Esophagus squamous epithelium (tissue), 4 donors: Measurements from ENCODE around the gene HIF1AN.

Source experiments
- POLR2A ChIP-seq, 4 donors: fragments of 450-650 bp; IDR thresholded peaks; one replicate each; pipeline ENCODE4 v1.6.1; 2017; ENCODE audit warnings: antibody characterized with exemption in 4 of 4, mild to moderate bottlenecking in 4 of 4, moderate library complexity in 3 of 4
- TF ChIP-seq, protein P1 (sequence below), 6 experiments: fragments of 450-650 bp in 4 of 6; fragments of 200-600 bp in 2 of 6; sonication (generic) in 2 of 6; IDR thresholded peaks; one replicate each; pipeline ENCODE4 v1.5.1; 2016 to 2019; ENCODE audit warnings: antibody characterized with exemption in 6 of 6, mild to moderate bottlenecking in 4 of 6, moderate library complexity in 4 of 6

- TF ChIP-seq, protein P1, sequence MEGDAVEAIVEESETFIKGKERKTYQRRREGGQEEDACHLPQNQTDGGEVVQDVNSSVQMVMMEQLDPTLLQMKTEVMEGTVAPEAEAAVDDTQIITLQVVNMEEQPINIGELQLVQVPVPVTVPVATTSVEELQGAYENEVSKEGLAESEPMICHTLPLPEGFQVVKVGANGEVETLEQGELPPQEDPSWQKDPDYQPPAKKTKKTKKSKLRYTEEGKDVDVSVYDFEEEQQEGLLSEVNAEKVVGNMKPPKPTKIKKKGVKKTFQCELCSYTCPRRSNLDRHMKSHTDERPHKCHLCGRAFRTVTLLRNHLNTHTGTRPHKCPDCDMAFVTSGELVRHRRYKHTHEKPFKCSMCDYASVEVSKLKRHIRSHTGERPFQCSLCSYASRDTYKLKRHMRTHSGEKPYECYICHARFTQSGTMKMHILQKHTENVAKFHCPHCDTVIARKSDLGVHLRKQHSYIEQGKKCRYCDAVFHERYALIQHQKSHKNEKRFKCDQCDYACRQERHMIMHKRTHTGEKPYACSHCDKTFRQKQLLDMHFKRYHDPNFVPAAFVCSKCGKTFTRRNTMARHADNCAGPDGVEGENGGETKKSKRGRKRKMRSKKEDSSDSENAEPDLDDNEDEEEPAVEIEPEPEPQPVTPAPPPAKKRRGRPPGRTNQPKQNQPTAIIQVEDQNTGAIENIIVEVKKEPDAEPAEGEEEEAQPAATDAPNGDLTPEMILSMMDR (IDR thresholded peaks at IDR 0.05), result no peak
- TF ChIP-seq POLR2A (IDR thresholded peaks at IDR 0.05), result no peak
Observed at GRCh38 chr10:100567826-100568225, 32.1 kb downstream of the HIF1AN start.
